ENCODE results near the gene NAA10. TPM values are rescaled to one million over a fixed set of nuclear protein-coding genes. Genes with fewer than 3 reads are reported as not detected.

Gene NAA10
- total and polyA plus RNA-seq, 2 of the 13 experiments (the other 11 are each of a cell fraction or from before 2014, with no cell fraction given) = 49.2 to 51.7 TPM

DNA sequence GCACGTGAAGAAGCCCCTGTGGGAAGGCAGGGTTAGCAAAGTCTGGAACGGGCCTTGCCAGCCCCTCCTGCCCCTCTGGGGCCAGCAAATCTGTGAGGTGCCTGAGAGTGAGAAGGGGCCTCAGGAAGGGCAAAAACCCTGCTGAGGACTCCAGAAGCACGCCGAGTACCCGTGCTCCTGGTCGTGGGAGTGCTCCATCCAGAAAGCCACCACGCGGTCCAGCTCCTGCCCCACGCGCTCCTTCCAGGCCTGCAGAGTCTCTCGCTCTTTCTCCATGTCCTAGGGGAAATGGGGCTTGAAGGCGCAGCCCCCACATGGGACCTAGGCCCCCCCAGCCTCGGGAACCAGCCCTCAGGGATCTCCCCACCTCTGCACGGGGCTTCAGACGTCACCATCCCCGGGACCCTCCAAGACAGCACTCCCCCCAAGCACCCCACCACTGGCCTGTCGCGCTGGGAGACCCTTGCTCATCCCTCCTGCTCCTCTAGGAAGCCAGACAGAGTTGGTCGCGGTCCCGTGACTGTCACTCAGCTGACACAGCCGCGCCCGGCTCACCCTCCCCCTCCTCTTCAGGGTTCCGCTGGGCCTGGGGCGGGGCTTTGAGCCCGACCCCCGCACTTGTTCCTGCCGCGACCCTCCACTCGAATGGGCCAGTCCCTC lies 9.4 kb upstream of the NAA10 start, which contains the start of gene RENBP (continued):
- TF ChIP-seq ZNF614 (CRISPR knock-in tag; IDR thresholded peaks at IDR 0.05; ENCODE audit: borderline replicate concordance) = no peak
- TF ChIP-seq NPAS2 (CRISPR knock-in tag; IDR thresholded peaks at IDR 0.05; ENCODE audit: borderline replicate concordance) = no peak
- no peak for TF ChIP-seq ZNF589 (CRISPR knock-in tag; conservative IDR thresholded peaks at IDR 0.05)
- TF ChIP-seq TOPORS (CRISPR knock-in tag; IDR thresholded peaks at IDR 0.05) = no peak
- TF ChIP-seq, protein P1, sequence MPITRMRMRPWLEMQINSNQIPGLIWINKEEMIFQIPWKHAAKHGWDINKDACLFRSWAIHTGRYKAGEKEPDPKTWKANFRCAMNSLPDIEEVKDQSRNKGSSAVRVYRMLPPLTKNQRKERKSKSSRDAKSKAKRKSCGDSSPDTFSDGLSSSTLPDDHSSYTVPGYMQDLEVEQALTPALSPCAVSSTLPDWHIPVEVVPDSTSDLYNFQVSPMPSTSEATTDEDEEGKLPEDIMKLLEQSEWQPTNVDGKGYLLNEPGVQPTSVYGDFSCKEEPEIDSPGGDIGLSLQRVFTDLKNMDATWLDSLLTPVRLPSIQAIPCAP (CRISPR knock-in tag; IDR thresholded peaks at IDR 0.05; ENCODE audit: low read depth) = no peak
- TF ChIP-seq ZNF768 (CRISPR knock-in tag; IDR thresholded peaks at IDR 0.05) = no peak

DNA sequence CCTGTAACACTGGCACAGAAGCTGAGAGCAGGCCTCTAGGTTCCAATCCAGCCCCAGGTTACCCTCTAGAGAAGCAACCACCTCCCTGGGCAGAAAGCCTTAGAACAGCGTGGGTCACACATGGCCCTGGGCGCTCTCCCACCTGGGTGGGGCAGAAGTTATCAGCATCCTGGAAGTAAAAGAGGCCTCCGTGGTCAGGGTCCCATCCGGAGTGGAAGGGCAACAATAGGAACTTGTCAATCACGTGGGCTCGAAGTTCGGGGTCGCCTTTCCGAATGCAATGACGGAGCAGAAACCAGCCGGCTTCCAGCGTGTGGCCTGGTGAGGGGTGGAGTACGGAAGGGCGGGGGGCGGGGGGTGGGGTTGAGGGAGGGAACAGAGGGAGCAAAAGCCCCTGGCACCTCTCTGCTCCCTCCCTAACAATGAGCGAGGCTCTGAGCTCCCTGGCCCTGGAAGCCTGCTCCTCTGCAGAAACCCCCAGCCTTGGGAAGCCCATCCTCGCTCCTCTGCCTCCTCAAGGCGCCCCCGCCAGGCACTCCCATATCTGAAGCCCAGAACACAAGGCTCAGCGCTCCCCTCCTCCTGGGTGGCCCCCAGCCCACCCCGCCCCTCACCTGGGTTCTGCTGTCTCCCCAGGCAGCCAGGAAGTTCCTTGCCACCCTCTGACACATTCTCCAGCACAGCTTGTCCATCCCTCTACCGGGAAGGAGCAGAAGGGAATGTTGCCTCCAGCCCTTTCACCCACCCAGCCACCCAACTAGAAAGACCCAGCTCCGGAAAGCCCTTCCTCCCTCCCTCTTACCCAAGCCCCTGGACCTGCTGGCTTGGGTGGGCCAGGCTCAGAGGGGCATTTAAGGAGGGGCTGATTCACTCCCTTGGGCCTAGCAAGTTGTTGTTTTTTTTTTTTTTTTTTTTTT lies 6.8 kb upstream of the NAA10 start:
- no TSS peak for BruUV-seq (replicated peaks)
- Histone ChIP-seq H3K4me3 (replicated peaks in 1 of 3; ENCODE audit: insufficient read depth in 1 of 3, low read depth in 2 of 3, low read length in 3 of 3) (no peak overlapping the region; a peak in 1 of 6 replicates), H3K27ac (ENCODE audit: extremely low read length, insufficient read depth, low read length) (peak overlapping the region; percentile 57), H3K36me3 (replicated peaks in 1 of 2; ENCODE audit: control insufficient read depth in 1 of 2, insufficient read depth in 2 of 2, low read length in 2 of 2) (no peaks in the 10 kb centered on the region), H3K27me3 (ENCODE audit: control insufficient read depth in 1 of 2, insufficient read depth in 2 of 2, low read length in 2 of 2) (no peaks in the 10 kb centered on the region), H4K20me1 (ENCODE audit: insufficient read depth, low read length) (no peaks in the 10 kb centered on the region), H3K4me1 (ENCODE audit: insufficient read depth, low read length) (peaks cover 35% of the 10 kb centered on the region), H3K4me2 (ENCODE audit: low read depth, low read length) (0 out of 2 replicates have a peak overlapping the region, but pooled peaks have one; percentile 23), H3K9me3 (ENCODE audit: low read length) (no peaks in the 10 kb centered on the region), H2AFZ (ENCODE audit: low read length) (no peak overlapping the region), H3K79me2 (ENCODE audit: insufficient read depth, low read length) (no peaks in the 10 kb centered on the region), H3K9ac (ENCODE audit: insufficient read depth, low read depth, low read length) (0 out of 2 replicates have a peak overlapping the region, but pooled peaks have one; percentile 22)
- DNase-seq (ENCODE audit: low spot score) (peak; percentile 27), ATAC-seq (no peak), FAIRE-seq (no peak)
- in situ Hi-C loops (cut with HindIII; ENCODE audit: extremely low pct_ligation_motif_present, low pct_unique_long_range_greater_than_20kb) = no loop called here
- WGBS (ENCODE audit: low lambda C conversion rate) = 67% methylated on average over 1 of the region's 23 CpGs
- intact Hi-C loops (cut with micrococcal nuclease; ENCODE audit: unreplicated experiment) = loop anchor here (10.0 kb wide), 1 partner anchor 177 kb away; the partner anchor contains the start of gene PLXNB3
- ChIA-PET CTCF (ENCODE audit: low intra/inter-chr PET ratio, low total read pairs) (no interaction called here), POLR2A (interaction anchor here (0.9 to 1.0 kb wide), 2 partner anchors 13 to 14 kb away, joined by 3 to 5 read pairs; no protein-coding TSS in a partner anchor)
- TF ChIP-seq ZNF510 (CRISPR knock-in tag; IDR thresholded peaks at IDR 0.05; ENCODE audit: low read depth) (no peak), GABPA (IDR thresholded peaks at IDR 0.05; ENCODE audit: low read depth, low read length) (no peak), GABPA (CRISPR knock-in tag; IDR thresholded peaks at IDR 0.05; ENCODE audit: low read depth) (peak; percentile 34; the same call in 1 of the 2 replicates), SALL1 (CRISPR knock-in tag; IDR thresholded peaks at IDR 0.05) (0 out of 2 replicates have a peak, but pooled peaks have one; percentile 16), ZNF557 (CRISPR knock-in tag; IDR thresholded peaks at IDR 0.05) (no peak), ZNF788 (CRISPR knock-in tag; IDR thresholded peaks at IDR 0.05; ENCODE audit: borderline replicate concordance) (no peak), SOX13 (IDR thresholded peaks at IDR 0.05) (no peak), SOX13 (CRISPR knock-in tag; conservative IDR thresholded peaks at IDR 0.05 in 1 of 2, IDR thresholded peaks at IDR 0.05 in 1 of 2) (0 out of 4 replicates have a peak, but pooled peaks of 1 of the 2 experiments have one; percentile 9), ZNF207 (IDR thresholded peaks at IDR 0.05; ENCODE audit: borderline replicate concordance) (no peak)
- TF ChIP-seq, protein P2, sequence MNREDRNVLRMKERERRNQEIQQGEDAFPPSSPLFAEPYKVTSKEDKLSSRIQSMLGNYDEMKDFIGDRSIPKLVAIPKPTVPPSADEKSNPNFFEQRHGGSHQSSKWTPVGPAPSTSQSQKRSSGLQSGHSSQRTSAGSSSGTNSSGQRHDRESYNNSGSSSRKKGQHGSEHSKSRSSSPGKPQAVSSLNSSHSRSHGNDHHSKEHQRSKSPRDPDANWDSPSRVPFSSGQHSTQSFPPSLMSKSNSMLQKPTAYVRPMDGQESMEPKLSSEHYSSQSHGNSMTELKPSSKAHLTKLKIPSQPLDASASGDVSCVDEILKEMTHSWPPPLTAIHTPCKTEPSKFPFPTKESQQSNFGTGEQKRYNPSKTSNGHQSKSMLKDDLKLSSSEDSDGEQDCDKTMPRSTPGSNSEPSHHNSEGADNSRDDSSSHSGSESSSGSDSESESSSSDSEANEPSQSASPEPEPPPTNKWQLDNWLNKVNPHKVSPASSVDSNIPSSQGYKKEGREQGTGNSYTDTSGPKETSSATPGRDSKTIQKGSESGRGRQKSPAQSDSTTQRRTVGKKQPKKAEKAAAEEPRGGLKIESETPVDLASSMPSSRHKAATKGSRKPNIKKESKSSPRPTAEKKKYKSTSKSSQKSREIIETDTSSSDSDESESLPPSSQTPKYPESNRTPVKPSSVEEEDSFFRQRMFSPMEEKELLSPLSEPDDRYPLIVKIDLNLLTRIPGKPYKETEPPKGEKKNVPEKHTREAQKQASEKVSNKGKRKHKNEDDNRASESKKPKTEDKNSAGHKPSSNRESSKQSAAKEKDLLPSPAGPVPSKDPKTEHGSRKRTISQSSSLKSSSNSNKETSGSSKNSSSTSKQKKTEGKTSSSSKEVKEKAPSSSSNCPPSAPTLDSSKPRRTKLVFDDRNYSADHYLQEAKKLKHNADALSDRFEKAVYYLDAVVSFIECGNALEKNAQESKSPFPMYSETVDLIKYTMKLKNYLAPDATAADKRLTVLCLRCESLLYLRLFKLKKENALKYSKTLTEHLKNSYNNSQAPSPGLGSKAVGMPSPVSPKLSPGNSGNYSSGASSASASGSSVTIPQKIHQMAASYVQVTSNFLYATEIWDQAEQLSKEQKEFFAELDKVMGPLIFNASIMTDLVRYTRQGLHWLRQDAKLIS (CRISPR knock-in tag; IDR thresholded peaks at IDR 0.05) = no peak
